ENCODE data around the gene ARHGEF5.
"Not testable (repeated sequence)": the region's sequence is repeated elsewhere in the genome, so short reads cannot be mapped to it uniquely, and the experiment has no call there.

The ARHGEF5 gene

GRCh38 chr7:144355176-144355822 is at the start of gene ARHGEF5:
Gene ARHGEF5 (plus strand): TSS chr7:144355402. CDS start chr7:144362670, 7,268 bp downstream.
- not testable (repeated sequence) for H3K27ac Mint-ChIP-seq; H3K9me3 Mint-ChIP-seq; H3K36me3 Mint-ChIP-seq; H3K4me1 Mint-ChIP-seq; DNase-seq (ENCODE audit: low spot score in 2 of 2); H3K27me3 Mint-ChIP-seq
- ATAC-seq (ENCODE audit: low read depth): peak; percentile 77
- H3K4me3 Mint-ChIP-seq: peak within 1 kb of the TSS; percentile 81

GRCh38 chr7:144309702-144310101 is 45.5 kb upstream of the ARHGEF5 start:
- not testable (repeated sequence) for H3K4me3 Mint-ChIP-seq; H3K9me3 Mint-ChIP-seq; DNase-seq (ENCODE audit: low spot score in 2 of 2); H3K4me1 Mint-ChIP-seq; ATAC-seq (ENCODE audit: low read depth); H3K27me3 Mint-ChIP-seq; H3K27ac Mint-ChIP-seq; H3K36me3 Mint-ChIP-seq

- H3K27me3 Mint-ChIP-seq; H3K36me3 Mint-ChIP-seq; ATAC-seq (ENCODE audit: low read depth); H3K9me3 Mint-ChIP-seq; DNase-seq (ENCODE audit: low spot score in 2 of 2); H3K4me1 Mint-ChIP-seq; H3K4me3 Mint-ChIP-seq; H3K27ac Mint-ChIP-seq: not testable (repeated sequence)
These were observed 44.0 kb upstream of the ARHGEF5 start for GRCh38 chr7:144311218-144311617.

GRCh38 chr7:144311872-144312469 is 43.2 kb upstream of the ARHGEF5 start, which contains the start of gene OR2A1:
Gene OR2A1 (plus strand): TSS chr7:144312419. CDS start chr7:144318125, 5,706 bp downstream.
- not testable (repeated sequence) for H3K27ac Mint-ChIP-seq; ATAC-seq (ENCODE audit: low read depth); H3K36me3 Mint-ChIP-seq; H3K4me3 Mint-ChIP-seq; DNase-seq (ENCODE audit: low spot score in 2 of 2); H3K27me3 Mint-ChIP-seq; H3K9me3 Mint-ChIP-seq; H3K4me1 Mint-ChIP-seq

- H3K27me3 Mint-ChIP-seq; H3K27ac Mint-ChIP-seq; ATAC-seq (ENCODE audit: low read depth): not testable (repeated sequence)
These were observed 37.7 kb upstream of the ARHGEF5 start for GRCh38 chr7:144317537-144317936.

GRCh38 chr7:144319547-144319946 is 35.7 kb upstream of the ARHGEF5 start:
- not testable (repeated sequence) for DNase-seq (ENCODE audit: low spot score in 2 of 2); H3K9me3 Mint-ChIP-seq; H3K4me3 Mint-ChIP-seq; H3K36me3 Mint-ChIP-seq; H3K4me1 Mint-ChIP-seq; ATAC-seq (ENCODE audit: low read depth); H3K27ac Mint-ChIP-seq; H3K27me3 Mint-ChIP-seq

More at GRCh38 chr7:144317537-144317936, 37.7 kb upstream of the ARHGEF5 start:
- not testable (repeated sequence) for H3K36me3 Mint-ChIP-seq; DNase-seq (ENCODE audit: low spot score in 2 of 2); H3K9me3 Mint-ChIP-seq; H3K4me3 Mint-ChIP-seq; H3K4me1 Mint-ChIP-seq

GRCh38 chr7:144321677-144322206 is 33.5 kb upstream of the ARHGEF5 start:
- not testable (repeated sequence) for H3K27me3 Mint-ChIP-seq; H3K27ac Mint-ChIP-seq; H3K4me1 Mint-ChIP-seq; H3K4me3 Mint-ChIP-seq; H3K36me3 Mint-ChIP-seq; H3K9me3 Mint-ChIP-seq; ATAC-seq (ENCODE audit: low read depth); DNase-seq (ENCODE audit: low spot score in 2 of 2)

- not testable (repeated sequence) for H3K9me3 Mint-ChIP-seq; H3K27me3 Mint-ChIP-seq; H3K36me3 Mint-ChIP-seq; H3K27ac Mint-ChIP-seq; DNase-seq (ENCODE audit: low spot score in 2 of 2); H3K4me1 Mint-ChIP-seq; H3K4me3 Mint-ChIP-seq; ATAC-seq (ENCODE audit: low read depth)
These were observed 31.8 kb upstream of the ARHGEF5 start for GRCh38 chr7:144323359-144323758.

GRCh38 chr7:144325868-144326267 is 29.3 kb upstream of the ARHGEF5 start:
- H3K27ac Mint-ChIP-seq; H3K27me3 Mint-ChIP-seq; H3K9me3 Mint-ChIP-seq; H3K36me3 Mint-ChIP-seq; ATAC-seq (ENCODE audit: low read depth); H3K4me1 Mint-ChIP-seq; H3K4me3 Mint-ChIP-seq; DNase-seq (ENCODE audit: low spot score in 2 of 2): not testable (repeated sequence)

GRCh38 chr7:144330044-144330443 is 25.2 kb upstream of the ARHGEF5 start:
- H3K27me3 Mint-ChIP-seq; H3K9me3 Mint-ChIP-seq; H3K36me3 Mint-ChIP-seq; H3K27ac Mint-ChIP-seq; H3K4me3 Mint-ChIP-seq; H3K4me1 Mint-ChIP-seq; ATAC-seq (ENCODE audit: low read depth); DNase-seq (ENCODE audit: low spot score in 2 of 2): not testable (repeated sequence)

- not testable (repeated sequence) for H3K27ac Mint-ChIP-seq; H3K27me3 Mint-ChIP-seq; H3K36me3 Mint-ChIP-seq; H3K4me1 Mint-ChIP-seq; H3K4me3 Mint-ChIP-seq; H3K9me3 Mint-ChIP-seq; DNase-seq (ENCODE audit: low spot score in 2 of 2)
- ATAC-seq (ENCODE audit: low read depth): peak; percentile 64
These were observed 23.8 kb upstream of the ARHGEF5 start for GRCh38 chr7:144331221-144331995.

GRCh38 chr7:144331996-144332288 is 23.3 kb upstream of the ARHGEF5 start:
- H3K9me3 Mint-ChIP-seq; H3K4me3 Mint-ChIP-seq; ATAC-seq (ENCODE audit: low read depth); H3K36me3 Mint-ChIP-seq; H3K27me3 Mint-ChIP-seq; DNase-seq (ENCODE audit: low spot score in 2 of 2); H3K27ac Mint-ChIP-seq; H3K4me1 Mint-ChIP-seq: not testable (repeated sequence)

- not testable (repeated sequence) for H3K27me3 Mint-ChIP-seq; H3K36me3 Mint-ChIP-seq; H3K4me3 Mint-ChIP-seq; H3K27ac Mint-ChIP-seq; H3K9me3 Mint-ChIP-seq; H3K4me1 Mint-ChIP-seq; DNase-seq (ENCODE audit: low spot score in 2 of 2)
- ATAC-seq (ENCODE audit: low read depth): peak; percentile 18
These were observed 6.6 kb upstream of the ARHGEF5 start for GRCh38 chr7:144348625-144349024.

- not testable (repeated sequence) for H3K4me3 Mint-ChIP-seq; ATAC-seq (ENCODE audit: low read depth)
These were observed 3.5 kb upstream of the ARHGEF5 start for GRCh38 chr7:144351667-144352066.

More at GRCh38 chr7:144351667-144352066, 3.5 kb upstream of the ARHGEF5 start:
- not testable (repeated sequence) for H3K27ac Mint-ChIP-seq; H3K27me3 Mint-ChIP-seq; DNase-seq (ENCODE audit: low spot score in 2 of 2); H3K36me3 Mint-ChIP-seq; H3K9me3 Mint-ChIP-seq; H3K4me1 Mint-ChIP-seq
